ENCODE data around the gene GLP2R. TPM values are rescaled to one million over a fixed set of nuclear protein-coding genes. Genes with fewer than 3 reads are reported as not detected.

The GLP2R gene
- polyA plus RNA-seq, 1 of the 3 experiments (the other 2 are of a cell fraction) = not detected

DNA sequence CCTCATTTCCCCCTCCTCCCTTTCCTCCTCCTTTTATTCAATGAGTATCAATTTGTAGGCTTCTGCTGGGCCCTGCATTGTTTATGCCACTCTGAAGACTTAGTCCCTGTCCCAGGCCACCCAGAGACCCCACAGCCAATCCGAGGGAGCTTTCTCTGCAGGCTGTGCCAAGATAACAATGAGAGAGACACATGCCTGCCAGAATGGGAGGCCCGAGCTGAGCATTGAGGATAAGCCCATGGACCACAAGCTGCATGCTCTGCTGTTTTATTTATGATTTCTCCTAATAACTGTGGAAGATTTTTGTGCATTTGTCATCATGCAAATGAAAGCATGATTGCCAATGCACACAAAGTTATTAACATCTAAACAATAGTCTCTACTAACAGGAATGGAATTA lies 76.4 kb downstream of the GLP2R start:
- no peak overlapping the region for H3K4me2 ChIP-seq
- H3K4me3 ChIP-seq (ENCODE audit: low read depth in 2 of 2, low read length in 1 of 2) = no peak overlapping the region
- no peak overlapping the region for H2AFZ ChIP-seq (ENCODE audit: low read depth)
- ChIA-PET CTCF (interaction anchor here (0.8 to 1.8 kb wide), 2 partner anchors 713 to 716 kb away, joined by 3 to 7 read pairs; no protein-coding TSS in a partner anchor), POLR2A (no interaction called here)
- H3K36me3 ChIP-seq (replicated peaks in 1 of 2; ENCODE audit: control insufficient read depth in 1 of 2, insufficient read depth in 2 of 2, low read length in 1 of 2) = no peaks in the 10 kb centered on the region
- H3K9me2 ChIP-seq = no peaks in the 10 kb centered on the region
- no peaks in the 10 kb centered on the region for H4K20me1 ChIP-seq (ENCODE audit: insufficient read depth)
- H3K79me2 ChIP-seq (ENCODE audit: insufficient read depth) = no peaks in the 10 kb centered on the region
- H3K9ac ChIP-seq = no peak overlapping the region
- H3K4me1 ChIP-seq (ENCODE audit: control insufficient read depth in 1 of 2, insufficient read depth in 2 of 2, low read depth in 1 of 2, low read length in 1 of 2) = no peaks in the 10 kb centered on the region
- no peaks in the 10 kb centered on the region for H3K9me3 ChIP-seq
- no peak overlapping the region for H3K27ac ChIP-seq (ENCODE audit: low read depth in 2 of 2, low read length in 1 of 2)
- H3K27me3 ChIP-seq (ENCODE audit: insufficient read depth) = peaks cover 23% of the 10 kb centered on the region; the same call in 1 of the 2 replicates
- TF ChIP-seq, protein P1, sequence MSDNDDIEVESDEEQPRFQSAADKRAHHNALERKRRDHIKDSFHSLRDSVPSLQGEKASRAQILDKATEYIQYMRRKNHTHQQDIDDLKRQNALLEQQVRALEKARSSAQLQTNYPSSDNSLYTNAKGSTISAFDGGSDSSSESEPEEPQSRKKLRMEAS (IDR thresholded peaks at IDR 0.05; ENCODE audit: low read depth) = no peak
- no peak for TF ChIP-seq TEAD4 (IDR thresholded peaks at IDR 0.05; ENCODE audit: borderline replicate concordance, insufficient read depth)
- TF ChIP-seq GATA2 (CRISPR knock-in tag; IDR thresholded peaks at IDR 0.05) = no peak
- no peak for TF ChIP-seq RXRA (IDR thresholded peaks at IDR 0.05; ENCODE audit: borderline replicate concordance, low read depth)
- TF ChIP-seq TCF12 (IDR thresholded peaks at IDR 0.05) = no peak
- no peaks in the 10 kb centered on the region for H3F3A ChIP-seq (replicated peaks; ENCODE audit: insufficient read depth)
- whole genome bisulfite sequencing (ENCODE audit: low lambda C conversion rate) = 13% methylated on average over 2 of the region's 2 CpGs
- no peak for DNase-seq

DNA sequence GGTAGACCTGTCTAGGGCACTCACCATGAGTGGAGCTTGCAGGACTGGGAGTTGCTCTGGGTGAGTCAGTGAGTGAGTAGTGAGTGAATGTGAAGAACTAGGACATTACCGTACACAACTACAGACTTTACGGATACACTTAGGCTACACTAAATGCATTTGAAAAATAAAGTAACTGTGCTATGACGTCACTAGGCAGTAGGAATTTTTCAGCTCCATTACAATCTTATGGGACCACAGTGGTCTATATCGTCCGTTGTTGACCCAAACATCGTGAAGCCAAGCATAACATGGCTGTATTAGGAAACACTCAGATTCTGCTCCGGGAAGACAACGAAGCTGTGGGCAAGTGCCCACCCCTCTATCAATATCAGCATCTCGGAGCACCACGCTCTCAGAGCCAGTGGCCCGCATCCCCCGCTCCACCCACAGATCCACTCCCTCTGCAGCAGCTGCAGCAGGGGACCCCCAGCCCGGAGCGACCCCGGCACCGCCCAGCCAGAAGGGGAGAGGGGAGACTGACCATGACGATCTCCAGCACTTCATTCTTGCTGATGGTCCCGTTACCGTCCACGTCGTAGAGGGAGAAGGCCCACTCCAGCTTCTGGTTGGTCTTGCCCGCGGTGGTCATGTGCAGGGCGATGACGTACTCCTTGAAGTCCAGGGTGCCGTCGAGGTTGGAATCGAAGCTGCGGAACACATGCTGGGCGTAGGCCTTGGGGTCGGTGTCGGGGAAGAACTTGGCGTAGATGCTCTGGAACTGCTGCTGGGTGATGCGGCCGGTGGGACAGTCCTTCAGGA lies 78.8 kb downstream of the GLP2R start:
- no peak for DNase-seq
- ChIA-PET POLR2A (no interaction called here), CTCF (interaction anchor here (1.0 kb wide), 2 partner anchors 20 to 710 kb away, joined by 3 read pairs; no protein-coding TSS in a partner anchor)
- Histone ChIP-seq H3K4me1 (ENCODE audit: control insufficient read depth in 1 of 2, insufficient read depth in 2 of 2, low read depth in 1 of 2, low read length in 1 of 2) (no peaks in the 10 kb centered on the region), H3K36me3 (replicated peaks in 1 of 2; ENCODE audit: control insufficient read depth in 1 of 2, insufficient read depth in 2 of 2, low read length in 1 of 2) (no peaks in the 10 kb centered on the region), H3K9me3 (no peaks in the 10 kb centered on the region), H3K9ac (no peak overlapping the region), H3K27ac (ENCODE audit: low read depth in 2 of 2, low read length in 1 of 2) (no peak overlapping the region), H4K20me1 (ENCODE audit: insufficient read depth) (no peaks in the 10 kb centered on the region), H3F3A (replicated peaks; ENCODE audit: insufficient read depth) (no peaks in the 10 kb centered on the region), H3K4me2 (no peak overlapping the region), H3K27me3 (ENCODE audit: insufficient read depth) (peaks cover 7% of the 10 kb centered on the region; the same call in 1 of the 2 replicates), H3K79me2 (ENCODE audit: insufficient read depth) (no peaks in the 10 kb centered on the region), H3K9me2 (no peaks in the 10 kb centered on the region), H3K4me3 (ENCODE audit: low read depth in 2 of 2, low read length in 1 of 2) (no peak overlapping the region), H2AFZ (ENCODE audit: low read depth) (no peak overlapping the region)
- TF ChIP-seq RAD21 (IDR thresholded peaks at IDR 0.05; ENCODE audit: low read length) (no peak), EP300 (IDR thresholded peaks at IDR 0.05; ENCODE audit: borderline replicate concordance in 1 of 2, low read depth in 1 of 2, low read length in 1 of 2) (no peak), POLR2AphosphoS5 (IDR thresholded peaks at IDR 0.05; ENCODE audit: low read depth, low read length) (no peak), RXRA (IDR thresholded peaks at IDR 0.05; ENCODE audit: borderline replicate concordance, low read depth) (no peak), NRF1 (IDR thresholded peaks at IDR 0.05; ENCODE audit: low read depth, low read length) (no peak), TCF12 (IDR thresholded peaks at IDR 0.05) (no peak), YY1 (IDR thresholded peaks at IDR 0.05; ENCODE audit: low read depth) (no peak), GABPA (IDR thresholded peaks at IDR 0.05; ENCODE audit: low read depth) (no peak), TAF1 (IDR thresholded peaks at IDR 0.05; ENCODE audit: borderline replicate concordance, low read depth, low read length) (no peak), MXI1 (IDR thresholded peaks at IDR 0.05; ENCODE audit: low read depth, low read length) (no peak)
- TF ChIP-seq, protein P2, sequence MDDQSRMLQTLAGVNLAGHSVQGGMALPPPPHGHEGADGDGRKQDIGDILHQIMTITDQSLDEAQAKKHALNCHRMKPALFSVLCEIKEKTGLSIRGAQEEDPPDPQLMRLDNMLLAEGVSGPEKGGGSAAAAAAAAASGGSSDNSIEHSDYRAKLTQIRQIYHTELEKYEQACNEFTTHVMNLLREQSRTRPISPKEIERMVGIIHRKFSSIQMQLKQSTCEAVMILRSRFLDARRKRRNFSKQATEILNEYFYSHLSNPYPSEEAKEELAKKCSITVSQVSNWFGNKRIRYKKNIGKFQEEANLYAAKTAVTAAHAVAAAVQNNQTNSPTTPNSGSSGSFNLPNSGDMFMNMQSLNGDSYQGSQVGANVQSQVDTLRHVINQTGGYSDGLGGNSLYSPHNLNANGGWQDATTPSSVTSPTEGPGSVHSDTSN (IDR thresholded peaks at IDR 0.05) = no peak
- TF ChIP-seq, protein P3, sequence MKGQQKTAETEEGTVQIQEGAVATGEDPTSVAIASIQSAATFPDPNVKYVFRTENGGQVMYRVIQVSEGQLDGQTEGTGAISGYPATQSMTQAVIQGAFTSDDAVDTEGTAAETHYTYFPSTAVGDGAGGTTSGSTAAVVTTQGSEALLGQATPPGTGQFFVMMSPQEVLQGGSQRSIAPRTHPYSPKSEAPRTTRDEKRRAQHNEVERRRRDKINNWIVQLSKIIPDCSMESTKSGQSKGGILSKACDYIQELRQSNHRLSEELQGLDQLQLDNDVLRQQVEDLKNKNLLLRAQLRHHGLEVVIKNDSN (IDR thresholded peaks at IDR 0.05; ENCODE audit: borderline replicate concordance, low read depth) = no peak
- WGBS (ENCODE audit: low lambda C conversion rate) = 57% methylated on average over 26 of the region's 35 CpGs
